Measurements from ENCODE around the gene RAD51B. TPM values are rescaled to one million over a fixed set of nuclear protein-coding genes. Genes with fewer than 3 reads are reported as not detected.
A peak's percentile ranks its signal among the peaks of the same experiment; 100 is the strongest.

Gene RAD51B
- polyA plus RNA-seq, 1 donor = 7.3 TPM

DNA sequence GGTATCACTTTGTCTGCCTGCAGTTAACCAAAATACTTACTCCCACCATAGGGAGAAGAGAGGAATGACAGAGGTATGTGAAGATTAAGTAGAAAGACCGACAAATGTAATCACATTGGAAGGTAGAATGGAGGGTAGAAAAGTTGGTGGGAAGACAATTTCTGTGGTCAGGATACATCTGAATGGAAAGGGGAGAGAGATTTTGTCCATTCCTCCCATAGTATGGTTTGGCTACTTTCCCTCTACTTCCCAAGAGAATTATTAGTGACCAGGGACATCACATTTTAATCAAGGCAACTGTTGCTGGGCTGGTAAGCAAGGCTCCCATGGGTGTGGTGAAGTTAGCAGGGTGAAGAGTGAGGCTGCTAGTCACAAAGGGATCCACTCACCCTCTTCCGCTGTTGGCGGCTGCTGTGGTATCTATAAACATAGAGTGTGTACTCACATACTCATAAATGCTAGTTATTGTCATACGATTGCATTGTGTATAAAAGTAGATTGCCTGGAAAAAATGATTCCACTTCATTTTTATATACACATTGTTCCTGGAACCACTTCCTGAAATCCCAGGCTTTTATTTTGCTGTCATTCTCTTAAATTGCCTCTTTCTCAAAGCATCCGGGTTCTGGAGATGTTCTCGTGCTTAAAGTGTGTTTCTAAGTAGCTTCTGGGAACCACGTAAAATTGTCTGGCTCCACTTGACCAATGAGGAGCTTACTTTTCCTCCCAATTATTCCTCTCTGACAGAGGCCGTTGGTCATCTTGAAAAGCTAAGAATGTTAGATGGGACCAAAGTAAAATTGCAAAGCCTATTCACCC, 560.1 kb downstream of the RAD51B start:
- DNase-seq (ENCODE audit: low read depth) = no peak

DNA sequence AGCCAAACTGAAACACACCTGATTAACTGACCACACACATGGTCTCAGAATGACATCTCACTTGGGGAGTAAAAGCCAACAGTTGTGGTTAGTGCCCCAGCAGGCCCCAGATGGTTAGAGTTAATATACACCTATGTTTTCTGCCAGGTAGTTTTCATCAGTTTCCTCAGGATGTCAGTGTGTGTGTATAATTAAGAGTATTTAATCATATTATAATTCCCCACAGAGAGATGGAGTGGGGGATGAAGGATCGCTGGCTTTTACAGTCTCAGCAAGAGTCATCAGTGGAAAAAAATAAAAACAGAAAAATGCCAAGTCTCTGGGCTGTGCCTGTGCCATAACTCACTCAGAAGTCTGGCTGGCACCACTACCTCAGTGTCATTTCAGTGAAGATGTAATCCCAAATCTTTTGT, 560.8 kb downstream of the RAD51B start:
- no peak for DNase-seq (ENCODE audit: low read depth)

DNA sequence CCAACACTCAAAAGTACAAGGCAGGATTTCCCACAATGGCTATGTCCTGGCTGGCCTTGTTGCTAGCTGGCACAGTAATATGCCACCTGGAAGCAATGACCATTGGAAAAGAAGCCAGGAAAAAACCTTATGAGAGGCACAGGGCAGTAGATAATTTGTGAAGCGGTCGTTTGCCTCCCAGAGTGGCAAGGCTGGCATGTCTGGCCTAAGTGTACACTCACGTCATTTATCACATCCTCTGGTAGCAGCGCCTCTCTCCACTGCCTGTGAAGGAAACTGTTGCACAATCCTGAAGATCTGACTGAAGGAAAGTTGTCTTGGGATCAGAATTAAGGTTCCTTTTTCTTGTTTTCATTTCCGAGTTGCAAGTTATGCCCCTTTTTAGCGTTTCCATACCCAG, 564.8 kb downstream of the RAD51B start:
- DNase-seq (ENCODE audit: low read depth) = no peak

DNA sequence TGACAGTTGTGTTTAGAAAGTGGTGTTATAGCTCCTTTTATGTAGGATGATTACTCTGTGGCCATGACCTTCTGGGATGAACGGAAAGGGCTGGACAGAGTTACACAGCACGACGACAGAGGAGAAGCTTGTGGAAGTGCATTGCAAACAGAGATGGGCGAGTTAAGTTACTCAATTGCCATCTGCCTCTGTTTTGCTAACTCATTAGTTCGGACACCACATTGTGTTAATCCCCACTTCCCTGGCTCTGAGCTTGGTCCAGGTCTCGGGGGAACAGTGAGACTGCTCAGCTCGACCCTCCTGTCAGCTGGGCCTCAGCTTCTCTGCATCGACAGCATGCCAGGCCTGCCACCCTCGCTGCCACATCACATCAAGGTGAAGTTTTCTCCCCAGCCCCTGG, 565.3 kb downstream of the RAD51B start:
- DNase-seq (ENCODE audit: low read depth) = no peak

DNA sequence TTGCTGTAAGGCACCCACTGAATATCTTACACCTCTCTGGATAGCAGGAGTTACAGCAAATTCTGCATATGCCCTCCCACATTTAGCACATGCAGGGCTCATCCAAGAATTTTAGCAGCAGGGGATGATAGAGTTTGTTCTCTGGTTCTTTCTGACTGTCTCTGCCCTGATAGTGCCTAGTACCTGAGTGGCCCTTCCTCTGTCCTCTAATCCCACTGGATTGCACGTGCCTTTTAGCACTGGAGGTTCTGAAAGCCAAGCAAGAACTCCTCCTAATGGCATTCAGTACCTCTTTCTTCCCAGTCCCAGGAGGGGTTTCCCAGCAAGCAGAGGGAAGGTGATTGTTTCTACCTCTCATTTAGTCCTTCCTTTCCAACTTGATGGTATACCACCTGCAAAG, 566.9 kb downstream of the RAD51B start:
- no peak for DNase-seq (ENCODE audit: low read depth)

- peak; percentile 69 for DNase-seq (ENCODE audit: low read depth)
These were observed 567.6 kb downstream of the RAD51B start for GRCh38 chr14:68386950-68387779.

GRCh38 chr14:68389943-68390342, 570.4 kb downstream of the RAD51B start:
- DNase-seq (ENCODE audit: low read depth) = peak; percentile 90

- peak; percentile 67 for DNase-seq (ENCODE audit: low read depth)
These were observed 571.2 kb downstream of the RAD51B start for GRCh38 chr14:68390741-68391140.

- peak; percentile 94 for DNase-seq (ENCODE audit: low read depth)
These were observed 571.9 kb downstream of the RAD51B start for GRCh38 chr14:68391311-68392014.

DNA sequence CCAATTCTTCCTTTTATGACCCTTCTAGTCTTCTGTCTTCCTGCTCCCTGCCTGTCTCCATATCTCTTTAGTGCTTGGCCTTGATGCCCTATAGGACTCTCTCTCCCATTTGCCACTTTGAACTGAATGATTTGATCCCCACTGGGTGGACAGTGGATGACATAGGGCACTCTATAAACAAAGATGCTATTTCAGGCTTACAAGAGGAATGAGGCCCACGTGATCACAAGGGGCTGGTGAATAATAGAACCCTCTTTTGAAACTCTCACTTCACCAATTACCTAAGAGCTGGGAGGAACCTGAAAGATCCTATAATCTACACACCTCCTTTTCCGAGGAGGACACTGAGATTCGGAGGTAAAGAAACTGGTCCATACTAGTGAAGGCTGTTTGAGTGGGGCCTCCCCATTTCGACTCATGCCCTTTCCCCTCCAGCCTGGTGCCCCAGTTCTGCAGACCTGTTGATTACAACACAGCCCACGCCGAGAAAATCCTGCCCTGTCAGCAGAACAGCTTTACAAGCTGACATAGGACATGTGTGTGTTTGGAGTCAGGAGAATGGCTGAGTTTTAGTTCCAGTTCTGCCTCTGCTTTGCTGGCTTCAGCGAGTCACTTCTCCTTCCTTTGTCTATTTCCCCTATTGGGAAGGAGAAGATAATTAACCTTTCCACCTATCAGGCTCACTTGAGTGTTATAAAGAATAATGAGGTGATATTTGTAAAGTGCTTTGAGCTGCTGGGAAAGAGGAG, 573.0 kb downstream of the RAD51B start:
- DNase-seq (ENCODE audit: low read depth) = no peak

- DNase-seq (ENCODE audit: low read depth) = no peak
These were observed 573.7 kb downstream of the RAD51B start for GRCh38 chr14:68393259-68393658.

DNA sequence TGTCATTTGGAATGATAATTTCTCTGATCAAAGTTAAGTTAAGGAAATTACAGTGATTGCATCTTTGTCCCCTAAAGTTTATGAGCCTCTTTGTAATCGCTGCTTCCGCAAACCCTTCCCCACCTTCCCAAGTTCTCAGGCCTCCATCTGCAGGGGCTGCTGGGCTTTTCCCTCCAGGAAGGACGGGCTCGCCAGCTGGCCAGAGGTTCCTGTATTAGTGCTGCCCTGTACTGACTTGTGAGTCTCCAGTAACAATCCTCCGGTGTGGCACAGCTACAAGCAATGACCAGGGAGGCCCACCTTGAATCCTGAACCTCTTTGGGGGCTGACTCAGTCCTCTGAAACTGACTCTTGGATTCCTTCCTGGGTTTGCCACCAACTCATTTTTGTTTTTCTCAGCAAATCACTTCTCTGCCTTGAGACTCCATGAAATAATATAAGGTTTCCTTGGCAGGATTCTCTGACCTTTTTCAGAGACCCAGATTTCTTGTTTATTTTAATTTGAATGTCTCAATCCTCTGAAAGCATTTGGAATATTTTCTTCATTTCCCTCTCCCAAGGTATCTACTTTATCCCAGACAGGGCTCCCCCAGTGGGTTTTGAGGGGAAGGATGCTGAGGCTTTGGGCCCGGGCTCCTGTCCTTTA, 574.7 kb downstream of the RAD51B start:
- DNase-seq (ENCODE audit: low read depth) = no peak

DNA sequence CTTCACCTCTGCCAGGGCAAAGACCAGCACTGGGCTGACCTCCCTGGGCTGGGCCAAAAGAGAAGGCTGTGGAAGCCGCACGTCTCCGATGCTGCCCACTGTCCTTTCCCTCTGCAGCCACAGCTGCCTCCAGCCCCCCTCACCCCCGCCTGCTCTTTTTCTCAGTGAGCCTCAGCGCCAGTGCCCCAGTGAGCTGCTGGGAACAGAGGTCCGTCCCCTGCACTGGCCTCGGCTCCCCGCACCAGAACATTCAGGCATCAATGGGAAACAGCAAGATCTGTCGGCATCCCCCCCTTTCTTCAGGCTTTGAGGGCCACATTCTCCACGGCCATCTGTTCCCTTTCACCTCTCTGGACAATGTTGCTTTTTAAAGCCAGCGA, 575.2 kb downstream of the RAD51B start:
- no peak for DNase-seq (ENCODE audit: low read depth)

- no peak for DNase-seq (ENCODE audit: low read depth)
These were observed 576.0 kb downstream of the RAD51B start for GRCh38 chr14:68395604-68396003.

DNA sequence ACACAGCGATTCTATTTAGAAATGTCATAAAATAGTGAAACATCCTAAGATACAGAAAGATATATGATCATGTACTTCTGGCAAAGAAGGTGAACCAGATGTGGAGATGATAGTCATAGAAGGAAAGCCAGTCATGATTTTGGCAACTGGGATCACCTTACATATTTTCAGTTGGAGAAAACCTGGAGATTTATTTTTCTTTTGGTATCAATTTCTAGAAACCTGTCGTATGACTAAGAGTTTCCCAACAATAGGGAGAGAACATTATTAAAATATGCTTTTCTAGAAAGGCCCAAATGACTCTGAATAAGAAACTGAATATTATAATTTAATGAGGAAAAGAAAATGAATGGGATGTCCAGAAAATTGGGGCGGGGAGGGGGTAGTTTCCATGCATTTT, 576.9 kb downstream of the RAD51B start:
- DNase-seq (ENCODE audit: low read depth) = no peak

GRCh38 chr14:68397371-68397811, 577.8 kb downstream of the RAD51B start:
- DNase-seq (ENCODE audit: low read depth) = no peak

DNA sequence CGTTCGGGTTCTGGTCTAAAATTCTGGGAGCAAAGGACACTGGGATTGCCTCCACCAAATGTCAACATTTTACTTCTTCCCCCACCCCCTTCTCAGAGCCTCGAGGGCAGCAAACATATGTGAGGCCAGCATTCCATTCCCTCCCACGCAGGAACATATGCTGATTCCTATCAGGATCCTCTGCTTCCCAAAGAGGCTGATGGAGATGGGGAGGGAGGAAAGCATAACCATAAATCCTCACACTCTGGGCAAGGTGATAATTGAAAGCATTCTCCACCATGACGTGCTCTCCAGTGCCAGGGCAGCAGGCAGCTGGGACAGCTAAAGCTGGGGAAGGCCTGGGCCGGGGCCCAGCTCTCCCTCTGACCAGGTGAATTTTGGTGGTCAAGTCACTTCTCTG, 578.2 kb downstream of the RAD51B start:
- DNase-seq (ENCODE audit: low read depth) = no peak

DNA sequence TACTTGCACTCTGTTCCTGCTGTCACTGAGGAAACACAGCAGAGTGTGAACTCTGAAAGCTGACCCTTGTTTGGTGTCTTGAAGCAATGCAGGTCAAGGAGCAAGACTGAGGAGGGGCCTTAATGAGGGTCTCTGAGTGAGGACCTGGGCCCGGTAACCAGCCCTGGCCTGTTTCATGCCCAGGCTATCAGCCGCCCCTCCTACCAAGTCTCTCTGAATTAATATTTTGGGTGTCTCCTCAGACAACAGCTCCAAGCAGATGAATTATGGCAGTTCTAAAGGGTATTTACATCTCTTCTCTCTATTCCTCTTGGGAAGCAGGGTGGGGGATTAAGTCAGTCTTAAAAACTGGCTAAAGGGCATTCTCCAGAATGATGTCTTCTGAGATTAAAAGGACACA, 578.8 kb downstream of the RAD51B start:
- DNase-seq (ENCODE audit: low read depth) = no peak

DNA sequence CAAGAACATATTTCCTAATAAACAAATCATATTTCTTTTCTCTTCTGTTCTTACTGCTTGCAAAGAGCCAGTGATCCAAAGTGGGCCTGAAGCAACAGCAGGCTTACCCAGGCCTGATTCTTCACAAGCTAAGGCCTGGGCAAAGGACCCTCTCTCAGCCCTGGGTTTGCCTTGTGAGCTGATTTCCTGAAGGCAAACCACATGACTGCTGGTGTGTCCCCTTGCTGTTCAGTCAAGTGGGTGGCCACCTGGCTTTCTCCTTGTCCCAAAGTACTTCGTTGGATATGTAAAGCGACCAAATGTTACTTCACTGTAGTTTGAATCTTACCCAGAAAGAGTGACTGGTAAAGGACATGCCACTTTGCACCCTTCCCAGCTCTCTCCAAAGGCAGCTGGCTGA, 580.4 kb downstream of the RAD51B start:
- DNase-seq (ENCODE audit: low read depth) = no peak

- no peak for DNase-seq (ENCODE audit: low read depth)
These were observed 581.7 kb downstream of the RAD51B start for GRCh38 chr14:68401317-68401716.

DNA sequence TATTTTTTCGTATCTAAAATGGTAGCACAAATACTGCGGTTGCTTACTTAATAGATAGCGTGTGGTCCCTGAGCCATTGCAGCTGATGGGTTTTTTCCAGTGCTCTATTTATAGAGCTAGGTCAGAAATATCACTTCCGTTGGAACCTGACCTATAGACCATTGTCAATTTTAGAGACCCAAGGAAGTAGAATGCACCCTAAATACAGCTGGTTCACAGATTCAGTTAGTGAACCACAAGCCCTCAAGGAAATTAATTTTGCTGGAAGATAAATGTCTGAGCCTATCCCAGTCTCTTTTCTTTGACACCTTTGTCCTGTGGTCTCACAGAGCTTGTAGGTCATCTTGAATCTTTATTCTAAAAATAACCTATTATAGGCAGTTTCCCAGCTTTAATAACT, 582.3 kb downstream of the RAD51B start:
- DNase-seq (ENCODE audit: low read depth) = no peak
